ENCODE measurements around the gene INPP5J. TPM values are rescaled to one million over a fixed set of nuclear protein-coding genes. Genes with fewer than 3 reads are reported as not detected.

Gene INPP5J
- total and polyA plus RNA-seq, 11 donors, result 8.4 to 23.1 (median 19.5) TPM

GRCh38 chr22:31083377-31083768 is 39.4 kb upstream of the INPP5J start:
- ATAC-seq, result no peak
- Histone ChIP-seq H3K9me3 (no peaks in the 10 kb centered on the region), H3K4me1 (peaks cover 4 to 65% (median 43%) of the 10 kb centered on the region in 12 donors), H3K4me3 (peak overlapping the region in 11 of 12 donors; percentile 70 to 100 (median 79)), H3K36me3 (peaks cover 0 to 28% (median 10%) of the 10 kb centered on the region in 9 donors), H3K27me3 (no peaks in the 10 kb centered on the region), H3K27ac (peak overlapping the region; percentile 80 to 99 (median 96))
- WGBS, 4 donors, result 32 to 100% (median 67%) methylated on average over 1 to 3 of the region's 3 CpGs
- TF ChIP-seq CTCF (IDR thresholded peaks at IDR 0.05), result no peak
- TF ChIP-seq POLR2A (IDR thresholded peaks at IDR 0.05), result no peak
- intact Hi-C loops (cut with DNase I), result loop anchor here in 9 of 10 donors (2.0 to 5.0 kb wide), 5 partner anchors 35 to 116 kb away; partner anchors contain the start of genes MORC2 (in 8 of the 9) and TUG1 (in 8 of the 9)
- DNase-seq, result peak in 2 of 5 donors; percentile 20 to 34

GRCh38 chr22:31083923-31084810 is 38.6 kb upstream of the INPP5J start:
- no peak for TF ChIP-seq POLR2A (IDR thresholded peaks at IDR 0.05)
- TF ChIP-seq CTCF (IDR thresholded peaks at IDR 0.05), result no peak
- intact Hi-C loops (cut with DNase I), result loop anchor here in 9 of 10 donors (2.0 to 5.0 kb wide), 7 partner anchors 35 to 137 kb away; partner anchors contain the start of genes MORC2 (in 8 of the 9) and TUG1 (in 8 of the 9)
- H3K4me1 ChIP-seq, result peaks cover 4 to 73% (median 45%) of the 10 kb centered on the region in 12 donors
- no peaks in the 10 kb centered on the region for H3K9me3 ChIP-seq
- 13 to 31% (median 22%) methylated on average over 7 to 18 of the region's 18 CpGs for WGBS, 4 donors
- ATAC-seq, result peak in 2 of 4 donors; percentile 0 to 1
- H3K4me3 ChIP-seq, result peak overlapping the region; percentile 51 to 100 (median 76)
- H3K27me3 ChIP-seq, result no peaks in the 10 kb centered on the region
- peak in 2 of 5 donors; percentile 20 to 31 for DNase-seq
- peaks cover 0 to 36% (median 18%) of the 10 kb centered on the region in 9 donors for H3K36me3 ChIP-seq
- peak overlapping the region; percentile 89 to 99 (median 96) for H3K27ac ChIP-seq

- peaks cover 0 to 44% (median 26%) of the 10 kb centered on the region in 9 donors for H3K36me3 ChIP-seq
- peak overlapping the region; percentile 89 to 99 (median 96) for H3K27ac ChIP-seq
- DNase-seq (peak; percentile 91 to 95 (median 92)), ATAC-seq (peak; percentile 59 to 83 (median 76))
- H3K27me3 ChIP-seq, result no peaks in the 10 kb centered on the region
- intact Hi-C loops (cut with DNase I), result loop anchor here (1.0 to 5.0 kb wide), 9 partner anchors 38 to 147 kb away; partner anchors contain the start of genes MORC2 (in 5 of the 10) and TUG1 (in 5 of the 10)
- 0 to 1% (median 0%) methylated on average over 9 to 69 of the region's 69 CpGs for WGBS, 4 donors
- TF ChIP-seq CTCF (IDR thresholded peaks at IDR 0.05), result peak; percentile 71 to 97 (median 92)
- peak in 1 of 2 donors; percentile 81 for TF ChIP-seq POLR2A (IDR thresholded peaks at IDR 0.05)
- H3K9me3 ChIP-seq, result no peaks in the 10 kb centered on the region
- peaks cover 4 to 81% (median 45%) of the 10 kb centered on the region in 12 donors for H3K4me1 ChIP-seq
- peak overlapping the region; percentile 51 to 100 (median 76) for H3K4me3 ChIP-seq
Measured at GRCh38 chr22:31084811-31085492, 37.8 kb upstream of the INPP5J start.

All from heart left ventricle (tissue), 16 donors.